ENCODE measurements around the gene LMLN.

- TF ChIP-seq EZH2 (IDR thresholded peaks at IDR 0.05; ENCODE audit: insufficient read depth, poor library complexity, severe bottlenecking) (no peak), EZH2phosphoT487 (IDR thresholded peaks at IDR 0.05; ENCODE audit: insufficient read depth, low read depth) (no peak)
These were observed 130.8 kb downstream of the LMLN start for GRCh38 chr3:198090795-198091332.
